ENCODE measurements around the gene ARFGEF3.

- TF ChIP-seq POLR2A (IDR thresholded peaks at IDR 0.05; ENCODE audit: low read length) (no peak), GATA1 (IDR thresholded peaks at IDR 0.05; ENCODE audit: low read depth, low read length) (no peak)
Observed at GRCh38 chr6:138246650-138247440, 85.1 kb downstream of the ARFGEF3 start.
